GM23338 (cell line): ENCODE measurements around the gene SLC22A16. TPM values are rescaled to one million over a fixed set of nuclear protein-coding genes. Genes with fewer than 3 reads are reported as not detected.

Source experiments
- ATAC-seq: fragments of 200-7000 bp; cut with Tn5 transposase; 3 replicates; pipeline ENCODE4 v1.9.1; 2020
- DNase-seq: peaks from one replicate; pipeline ENCODE4 v3.0.0-alpha.2; 2015; ENCODE audit warnings: low spot score
- H2AFZ ChIP-seq: fragments of 200-600 bp; sonication (generic); 2 replicates; pipeline ENCODE4 v1.8.0; 2016; ENCODE audit warnings: antibody characterized with exemption, mild to moderate bottlenecking, moderate library complexity
- H3F3A ChIP-seq: fragments of 200-600 bp; sonication (generic); replicated peaks from 2 replicates; pipeline ENCODE4 v1.8.0; 2017; ENCODE audit warnings: antibody characterized with exemption, mixed run types, low read depth
- H3K27ac ChIP-seq: fragments of 200-600 bp; sonication (generic); 2 replicates; pipeline ENCODE4 v1.6.1; 2016; ENCODE audit warnings: low read depth
- H3K27me3 ChIP-seq: fragments of 200-600 bp; sonication (generic); 2 replicates; pipeline ENCODE4 v1.8.0; 2016; ENCODE audit warnings: mild to moderate bottlenecking, mixed run types, moderate library complexity; ENCODE audit not compliant: insufficient read depth
- H3K36me3 ChIP-seq: fragments of 200-600 bp; sonication (generic); 2 replicates; pipeline ENCODE4 v1.8.0; 2016; ENCODE audit warnings: mild to moderate bottlenecking; ENCODE audit not compliant: insufficient read depth
- H3K4me1 ChIP-seq: fragments of 200-600 bp; sonication (generic); 2 replicates; pipeline ENCODE4 v1.8.0; 2016; ENCODE audit warnings: mild to moderate bottlenecking, moderate library complexity; ENCODE audit not compliant: insufficient read depth
- H3K4me2 ChIP-seq: fragments of 200-600 bp; sonication (generic); 2 replicates; pipeline ENCODE4 v1.7.1; 2017; ENCODE audit warnings: mixed run types
- H3K4me3 ChIP-seq: fragments of 200-600 bp; sonication (generic); 2 replicates; pipeline ENCODE4 v1.6.1; 2016; ENCODE audit warnings: mixed run types
- H3K79me2 ChIP-seq: fragments of 200-600 bp; sonication (generic); replicated peaks from 2 replicates; pipeline ENCODE4 v1.8.0; 2017; ENCODE audit warnings: mild to moderate bottlenecking; ENCODE audit not compliant: insufficient read depth
- H3K9me2 ChIP-seq: fragments of 200-600 bp; sonication (generic); 2 replicates; pipeline ENCODE4 v1.8.0; 2017; ENCODE audit not compliant: insufficient read depth
- H4K20me1 ChIP-seq: fragments of 200-600 bp; sonication (generic); replicated peaks from 2 replicates; pipeline ENCODE4 v1.8.0; 2017; ENCODE audit warnings: mild to moderate bottlenecking; ENCODE audit not compliant: insufficient read depth
- H3K27ac Mint-ChIP-seq: 2 replicates; pipeline ENCODE4 v1.8.0; 2020; ENCODE audit warnings: inconsistent platforms, mild to moderate bottlenecking, moderate library complexity, mixed read lengths
- H3K27me3 Mint-ChIP-seq: 3 replicates; pipeline ENCODE4 v1.8.0; 2022; ENCODE audit warnings: low read depth, mild to moderate bottlenecking, moderate library complexity, mixed read lengths, inconsistent platforms; ENCODE audit not compliant: insufficient read depth, poor library complexity
- H3K36me3 Mint-ChIP-seq: 3 replicates; pipeline ENCODE4 v1.8.0; 2021; ENCODE audit warnings: low read depth, mild to moderate bottlenecking, inconsistent platforms, moderate library complexity, mixed read lengths
- H3K4me1 Mint-ChIP-seq: 3 replicates; pipeline ENCODE4 v1.8.0; 2020; ENCODE audit warnings: mild to moderate bottlenecking, inconsistent platforms, mixed read lengths
- H3K4me3 Mint-ChIP-seq: 3 replicates; pipeline ENCODE4 v1.8.0; 2021; ENCODE audit warnings: moderate library complexity, mild to moderate bottlenecking, inconsistent platforms, mixed read lengths
- H3K9me3 Mint-ChIP-seq: 3 replicates; pipeline ENCODE4 v1.8.0; 2020; ENCODE audit warnings: moderate library complexity, mild to moderate bottlenecking, inconsistent platforms, mixed read lengths
- CREB1 ChIP-seq: fragments of 250-450 bp; sonication (Bioruptor Pico); IDR thresholded peaks from 2 replicates; pipeline ENCODE4 v1.5.0; 2020; ENCODE audit warnings: low read depth, mild to moderate bottlenecking, moderate library complexity
- ETS1 ChIP-seq: IDR thresholded peaks from 2 replicates; pipeline ENCODE4 v1.6.1; 2016; ENCODE audit warnings: antibody characterized with exemption
- EZH2 ChIP-seq: fragments of 200-600 bp; sonication (generic); IDR thresholded peaks from one replicate; pipeline ENCODE4 v1.8.0; 2017; ENCODE audit warnings: antibody characterized with exemption, mild to moderate bottlenecking, low read depth; ENCODE audit not compliant: unreplicated experiment
- EZH2phosphoT487 ChIP-seq: fragments of 200-600 bp; sonication (generic); IDR thresholded peaks from one replicate; pipeline ENCODE4 v1.8.1; 2018; ENCODE audit warnings: antibody characterized with exemption; ENCODE audit not compliant: unreplicated experiment
- JUNB ChIP-seq: IDR thresholded peaks from one replicate; pipeline ENCODE4 v1.6.1; 2016; ENCODE audit warnings: antibody characterized with exemption; ENCODE audit not compliant: unreplicated experiment
- NANOG ChIP-seq: IDR thresholded peaks from 2 replicates; pipeline ENCODE4 v1.6.1; 2016; ENCODE audit warnings: antibody characterized with exemption, borderline replicate concordance
- POLR2AphosphoS5 ChIP-seq: IDR thresholded peaks from 2 replicates; pipeline ENCODE4 v1.6.1; 2016; ENCODE audit warnings: antibody characterized with exemption, low read depth
- STAT1 ChIP-seq: IDR thresholded peaks from one replicate; pipeline ENCODE4 v1.6.1; 2016; ENCODE audit warnings: antibody characterized with exemption; ENCODE audit not compliant: unreplicated experiment
- ZNF114 ChIP-seq: fragments of 250-450 bp; sonication (Bioruptor Pico); IDR thresholded peaks from 2 replicates; pipeline ENCODE4 v1.5.0; 2020; ENCODE audit warnings: mild to moderate bottlenecking, moderate library complexity
- ZNF331 ChIP-seq: fragments of 250-450 bp; sonication (Bioruptor Pico); IDR thresholded peaks from 2 replicates; pipeline ENCODE4 v1.5.0; 2020; ENCODE audit warnings: low read depth, mild to moderate bottlenecking, moderate library complexity
- ZNF462 ChIP-seq: fragments of 250-450 bp; sonication (Bioruptor Pico); IDR thresholded peaks from 2 replicates; pipeline ENCODE4 v1.5.0; 2020; ENCODE audit warnings: mild to moderate bottlenecking, moderate library complexity
- polyA plus RNA-seq: library from polyadenylated mRNA; unstranded; fragments of >200 nt; fragmentation: Nextera tagmentation; extraction: Ambion mirVana; gene quantifications from 2 replicates; pipeline ENCODE4 v1.2.1, GENCODE V29; 2016
- total RNA-seq: library from RNA; depleted of rRNA; stranded (reverse); fragments of >200 nt; shearing (Covaris generic); gene quantifications from 2 replicates; pipeline ENCODE4 v1.2.3, GENCODE V29; 2014
- TF ChIP-seq, protein P1 (sequence below), 2 experiments: fragments of 200-600 bp in 1 of 2; sonication (generic) in 1 of 2; conservative IDR thresholded peaks; 2 replicates each; pipeline versions ENCODE4 v1.5.1 to v1.6.1; 2016 to 2017; ENCODE audit warnings: antibody characterized with exemption in 2 of 2, low read depth in 2 of 2, mild to moderate bottlenecking in 2 of 2, moderate library complexity in 1 of 2

SLC22A16 gene
- total and polyA plus RNA-seq, 2 experiments from 2014 or later, result 0.37 to 0.42 TPM

GRCh38 chr6:110395221-110395620 lies 81.2 kb downstream of the SLC22A16 start:
- Mint-ChIP-seq H3K4me3 (no peak overlapping the region), H3K36me3 (peaks cover 3% of the 10 kb centered on the region; the same call in 1 of the 3 replicates), H3K4me1 (peaks cover 3% of the 10 kb centered on the region; the same call in 1 of the 3 replicates), H3K27me3 (peaks cover 3% of the 10 kb centered on the region), H3K27ac (no peak overlapping the region), H3K9me3 (no peaks in the 10 kb centered on the region)
- Histone ChIP-seq H3K4me2 (no peak overlapping the region), H3K36me3 (no peaks in the 10 kb centered on the region), H3K27me3 (no peaks in the 10 kb centered on the region), H3K27ac (no peak overlapping the region), H3K4me3 (no peak overlapping the region), H3F3A (no peaks in the 10 kb centered on the region), H2AFZ (no peak overlapping the region), H4K20me1 (no peaks in the 10 kb centered on the region), H3K4me1 (no peaks in the 10 kb centered on the region), H3K9me2 (no peaks in the 10 kb centered on the region), H3K79me2 (no peaks in the 10 kb centered on the region)
- ATAC-seq (no peak), DNase-seq (no peak)
- TF ChIP-seq NANOG (no peak), ETS1 (no peak), ZNF331 (CRISPR knock-in tag) (no peak), EZH2phosphoT487 (no peak), JUNB (no peak), EZH2 (no peak), ZNF114 (CRISPR knock-in tag) (no peak)

- H3K9me2 ChIP-seq, result no peaks in the 10 kb centered on the region
- DNase-seq (no peak), ATAC-seq (no peak)
- no peaks in the 10 kb centered on the region for H3K79me2 ChIP-seq
- Mint-ChIP-seq H3K9me3 (no peaks in the 10 kb centered on the region), H3K4me1 (peaks cover 3% of the 10 kb centered on the region; the same call in 1 of the 3 replicates), H3K27ac (no peak overlapping the region), H3K36me3 (peaks cover 3% of the 10 kb centered on the region; the same call in 1 of the 3 replicates), H3K27me3 (peaks cover 3% of the 10 kb centered on the region), H3K4me3 (no peak overlapping the region)
- no peaks in the 10 kb centered on the region for H3K27me3 ChIP-seq
- no peak overlapping the region for H3K27ac ChIP-seq
- H4K20me1 ChIP-seq, result no peaks in the 10 kb centered on the region
- H3K4me3 ChIP-seq, result no peak overlapping the region
- H3F3A ChIP-seq, result no peaks in the 10 kb centered on the region
- H3K4me1 ChIP-seq, result no peaks in the 10 kb centered on the region
- no peak overlapping the region for H2AFZ ChIP-seq
- no peak overlapping the region for H3K4me2 ChIP-seq
- H3K36me3 ChIP-seq, result no peaks in the 10 kb centered on the region
- TF ChIP-seq, protein P1, sequence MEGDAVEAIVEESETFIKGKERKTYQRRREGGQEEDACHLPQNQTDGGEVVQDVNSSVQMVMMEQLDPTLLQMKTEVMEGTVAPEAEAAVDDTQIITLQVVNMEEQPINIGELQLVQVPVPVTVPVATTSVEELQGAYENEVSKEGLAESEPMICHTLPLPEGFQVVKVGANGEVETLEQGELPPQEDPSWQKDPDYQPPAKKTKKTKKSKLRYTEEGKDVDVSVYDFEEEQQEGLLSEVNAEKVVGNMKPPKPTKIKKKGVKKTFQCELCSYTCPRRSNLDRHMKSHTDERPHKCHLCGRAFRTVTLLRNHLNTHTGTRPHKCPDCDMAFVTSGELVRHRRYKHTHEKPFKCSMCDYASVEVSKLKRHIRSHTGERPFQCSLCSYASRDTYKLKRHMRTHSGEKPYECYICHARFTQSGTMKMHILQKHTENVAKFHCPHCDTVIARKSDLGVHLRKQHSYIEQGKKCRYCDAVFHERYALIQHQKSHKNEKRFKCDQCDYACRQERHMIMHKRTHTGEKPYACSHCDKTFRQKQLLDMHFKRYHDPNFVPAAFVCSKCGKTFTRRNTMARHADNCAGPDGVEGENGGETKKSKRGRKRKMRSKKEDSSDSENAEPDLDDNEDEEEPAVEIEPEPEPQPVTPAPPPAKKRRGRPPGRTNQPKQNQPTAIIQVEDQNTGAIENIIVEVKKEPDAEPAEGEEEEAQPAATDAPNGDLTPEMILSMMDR (conservative IDR thresholded peaks at IDR 0.05; ENCODE audit: low read depth in 2 of 2), result no peak
- TF ChIP-seq NANOG (no peak), ETS1 (no peak), STAT1 (no peak), CREB1 (CRISPR knock-in tag) (no peak), POLR2AphosphoS5 (no peak), ZNF462 (CRISPR knock-in tag) (no peak), ZNF331 (CRISPR knock-in tag) (no peak), EZH2 (no peak), ZNF114 (CRISPR knock-in tag) (no peak), JUNB (no peak)
Observed at GRCh38 chr6:110394409-110394808, 82.0 kb downstream of the SLC22A16 start.
